RWPE1 (cell line): ENCODE results near the gene APBB3.
A peak's percentile ranks its signal among the peaks of the same experiment; 100 is the strongest.

Source experiments
- CTCF ChIA-PET: fragments of 350-600 bp; sonication (Branson Sonifier 250); formaldehyde crosslinking; extraction: SDS; loops from one replicate; lab custom pipeline; 2021; lab: Yijun Ruan, JAX
- POLR2A ChIA-PET: fragments of 400-600 bp; formaldehyde crosslinking; extraction: SDS; loops from one replicate; lab custom pipeline; 2020; ENCODE audit warnings: antibody characterized with exemption; ENCODE audit not compliant: low non-redundant PET; lab: Yijun Ruan, JAX
- DNase-seq: peaks from one replicate; pipeline ENCODE4 v3.0.0; 2012; ENCODE audit warnings: low spot score
- H3K27ac ChIP-seq: fragments of 450-650 bp; 2 replicates; pipeline ENCODE4 v1.5.1; 2017
- CTCF ChIP-seq: fragments of 450-650 bp; conservative IDR thresholded peaks from 2 replicates; pipeline ENCODE4 v1.5.1; 2017; ENCODE audit warnings: low read depth, mild to moderate bottlenecking

The APBB3 gene

GRCh38 chr5:140561753-140562523 is 2.5 kb downstream of the APBB3 start:
- no peak for TF ChIP-seq CTCF
- POLR2A ChIA-PET = no interaction called here

GRCh38 chr5:140560227-140560626 is 4.2 kb downstream of the APBB3 start:
- no peak for TF ChIP-seq CTCF
- no peak overlapping the region for H3K27ac ChIP-seq
- ChIA-PET POLR2A (no interaction called here), CTCF (no interaction called here)
- DNase-seq = no peak

More at GRCh38 chr5:140561753-140562523, 2.5 kb downstream of the APBB3 start:
- H3K27ac ChIP-seq = no peak overlapping the region; the same call in none of the 2 replicates
- no peak for DNase-seq
- CTCF ChIA-PET = interaction anchor here (0.7 kb wide), 1 partner anchor 78 kb away, joined by 3 read pairs; the partner anchor contains the start of gene TMCO6

GRCh38 chr5:140558542-140558941 is 5.9 kb downstream of the APBB3 start:
- CTCF ChIA-PET = interaction anchor here (0.6 to 2.2 kb wide), 3 partner anchors 80 to 105 kb away, joined by 3 to 10 read pairs (median 7); partner anchors contain the start of genes IK, NDUFA2 and TMCO6
- no peak for DNase-seq
- no peak for TF ChIP-seq CTCF
- peak overlapping the region; percentile 72 for H3K27ac ChIP-seq
- POLR2A ChIA-PET = interaction anchor here (0.6 to 0.8 kb wide), 2 partner anchors 9 to 28 kb away, joined by 3 read pairs; no protein-coding TSS in a partner anchor

GRCh38 chr5:140557965-140558364 is 6.4 kb downstream of the APBB3 start:
- CTCF ChIA-PET = interaction anchor here (0.5 to 2.2 kb wide), 4 partner anchors 10 to 1251 kb away, joined by 3 to 10 read pairs (median 6); partner anchors contain the start of genes EIF4EBP3, IK, NDUFA2 and TMCO6
- no peak for TF ChIP-seq CTCF
- DNase-seq = no peak
- POLR2A ChIA-PET = interaction anchor here (0.9 to 1.5 kb wide), 3 partner anchors 8 to 90 kb away, joined by 3 to 10 read pairs (median 7); partner anchors contain the start of genes EIF4EBP3, IK and NDUFA2
- H3K27ac ChIP-seq = peak overlapping the region; percentile 72

GRCh38 chr5:140557136-140557805 is 7.1 kb downstream of the APBB3 start, which contains the start of gene SRA1:
SRA1 (minus strand) TSS chr5:140557473; CDS start chr5:140557452, 21 bp downstream.
- ChIA-PET CTCF (interaction anchor here (0.7 to 2.2 kb wide), 4 partner anchors 9 to 1198 kb away, joined by 3 to 10 read pairs (median 6); partner anchors contain the start of genes EIF4EBP3, IK, NDUFA2 and TMCO6), POLR2A (interaction anchor here (0.9 to 1.5 kb wide), 4 partner anchors 9 to 90 kb away, joined by 3 to 10 read pairs (median 6); partner anchors contain the start of genes EIF4EBP3, IK and NDUFA2)
- H3K27ac ChIP-seq = peak within 1 kb of the TSS; percentile 72
- peak; percentile 97 for DNase-seq
- TF ChIP-seq CTCF = no peak

- no peak for TF ChIP-seq CTCF
- CTCF ChIA-PET = no interaction called here
- POLR2A ChIA-PET = interaction anchor here (0.7 kb wide), 1 partner anchor 15 kb away, joined by 5 read pairs; no protein-coding TSS in a partner anchor
- no peak overlapping the region for H3K27ac ChIP-seq
- DNase-seq = no peak
Measured at GRCh38 chr5:140556438-140556837, 8.0 kb downstream of the APBB3 start.
